GM19467 (cell line): Measurements from ENCODE around the gene CDKN2C.

ENCODE experiments used
- ATAC-seq: cut with Tn5 transposase; IDR thresholded peaks from one replicate; pipeline ENCODE4 v1.9.1; 2021; ENCODE audit warnings: mild to moderate bottlenecking, moderate library complexity; ENCODE audit not compliant: unreplicated experiment

CDKN2C gene

GRCh38 chr1:51014878-51015277, 44.8 kb downstream of the CDKN2C start:
- ATAC-seq, result no peak

DNA sequence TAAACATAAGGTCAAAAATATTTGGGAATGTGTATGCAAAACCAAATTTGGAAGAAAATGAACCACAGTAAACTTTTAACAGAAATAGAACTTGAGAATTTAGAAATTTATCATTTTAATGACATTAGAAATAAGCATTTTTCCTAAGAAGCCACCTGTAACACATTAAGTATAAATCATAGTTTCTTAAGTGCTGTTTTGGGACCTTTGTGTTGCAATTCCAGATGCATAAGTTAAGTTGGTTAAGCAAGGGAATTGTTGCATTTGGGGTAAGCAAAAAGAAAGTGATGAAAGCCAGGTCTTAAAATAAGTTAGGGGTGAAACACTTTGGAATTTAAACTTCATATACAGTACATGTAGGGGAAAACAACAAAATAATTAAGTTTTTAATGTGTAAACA, 49.8 kb downstream of the CDKN2C start:
- no peak for ATAC-seq
